ENCODE data around the gene MRPL22. TPM values are rescaled to one million over a fixed set of nuclear protein-coding genes. Genes with fewer than 3 reads are reported as not detected.
A peak's percentile ranks its signal among the peaks of the same experiment; 100 is the strongest.

MRPL22 gene
- total RNA-seq, 1 experiment from 2014 or later: 68.3 TPM

DNA sequence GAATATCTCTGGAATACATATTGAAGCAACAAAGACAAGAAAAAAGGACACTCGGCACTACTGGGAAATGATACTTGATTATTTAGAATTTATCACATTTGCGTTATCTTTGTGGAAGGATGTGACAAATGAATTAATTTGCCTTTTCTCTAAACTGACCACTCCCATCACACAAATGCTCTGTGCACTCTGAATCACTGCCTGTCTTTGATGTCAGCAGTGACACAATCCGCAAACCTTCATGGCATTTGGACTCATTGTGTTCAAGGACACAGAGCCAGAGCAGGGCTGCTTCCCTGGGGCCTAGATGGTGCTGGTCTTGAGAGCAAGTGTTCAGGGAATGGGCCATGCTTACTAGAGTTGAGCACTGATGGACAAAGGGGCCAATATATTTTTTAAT lies 67.8 kb downstream of the MRPL22 start:
- ChIA-PET CTCF (no interaction called here), POLR2A (no interaction called here), RAD21 (ENCODE audit: low non-redundant PET in 1 of 2, low total read pairs in 2 of 2, uncharacterized antibody in 2 of 2, unreplicated experiment in 2 of 2) (no interaction called here)
- BruUV-seq (replicated peaks): no TSS peak
- Histone ChIP-seq H3K9me2 (ENCODE audit: insufficient read depth) (no peaks in the 10 kb centered on the region), H3K4me1 (ENCODE audit: control insufficient read depth in 1 of 2, insufficient read depth in 2 of 2, low read length in 2 of 2) (peaks cover 0 to 10% of the 10 kb centered on the region in 2 experiments; a peak in 2 of 4 replicates), H4K20me1 (ENCODE audit: insufficient read depth) (no peaks in the 10 kb centered on the region), H3K9ac (ENCODE audit: low read length) (no peak overlapping the region), H3K27ac (ENCODE audit: low read depth, low read length) (no peak overlapping the region), H3K36me3 (ENCODE audit: control insufficient read depth in 1 of 2, insufficient read depth in 2 of 2, low read length in 2 of 2) (no peaks in the 10 kb centered on the region), H3K9me3 (ENCODE audit: control insufficient read depth in 1 of 2, insufficient read depth in 1 of 2, low read depth in 1 of 2, low read length in 2 of 2) (no peaks in the 10 kb centered on the region), H3K79me2 (ENCODE audit: insufficient read depth, low read length) (no peaks in the 10 kb centered on the region), H3K4me3 (replicated peaks in 1 of 2; ENCODE audit: low read depth in 1 of 2, low read length in 2 of 2) (no peak overlapping the region), H3K27me3 (ENCODE audit: insufficient read depth, low read length) (peaks cover 5% of the 10 kb centered on the region; the same call in 1 of the 2 replicates), H3K4me2 (ENCODE audit: low read length) (peak overlapping the region; percentile 23), H2AFZ (ENCODE audit: low read depth, low read length, poor library complexity, severe bottlenecking) (no peak overlapping the region)
- intact Hi-C loops (cut with micrococcal nuclease): no loop called here
- DNase-seq (ENCODE audit: low read depth, low spot score) (peak; percentile 12), ATAC-seq (peak; percentile 57; the same call in 1 of the 2 replicates)
- TF ChIP-seq EGR1 (IDR thresholded peaks at IDR 0.05; ENCODE audit: low read depth): no peak
- peak; percentile 23; the same call in 1 of the 2 replicates for TF ChIP-seq JUND (IDR thresholded peaks at IDR 0.05)
- no peak for TF ChIP-seq ZFX (IDR thresholded peaks at IDR 0.05)
- TF ChIP-seq, protein P1, sequence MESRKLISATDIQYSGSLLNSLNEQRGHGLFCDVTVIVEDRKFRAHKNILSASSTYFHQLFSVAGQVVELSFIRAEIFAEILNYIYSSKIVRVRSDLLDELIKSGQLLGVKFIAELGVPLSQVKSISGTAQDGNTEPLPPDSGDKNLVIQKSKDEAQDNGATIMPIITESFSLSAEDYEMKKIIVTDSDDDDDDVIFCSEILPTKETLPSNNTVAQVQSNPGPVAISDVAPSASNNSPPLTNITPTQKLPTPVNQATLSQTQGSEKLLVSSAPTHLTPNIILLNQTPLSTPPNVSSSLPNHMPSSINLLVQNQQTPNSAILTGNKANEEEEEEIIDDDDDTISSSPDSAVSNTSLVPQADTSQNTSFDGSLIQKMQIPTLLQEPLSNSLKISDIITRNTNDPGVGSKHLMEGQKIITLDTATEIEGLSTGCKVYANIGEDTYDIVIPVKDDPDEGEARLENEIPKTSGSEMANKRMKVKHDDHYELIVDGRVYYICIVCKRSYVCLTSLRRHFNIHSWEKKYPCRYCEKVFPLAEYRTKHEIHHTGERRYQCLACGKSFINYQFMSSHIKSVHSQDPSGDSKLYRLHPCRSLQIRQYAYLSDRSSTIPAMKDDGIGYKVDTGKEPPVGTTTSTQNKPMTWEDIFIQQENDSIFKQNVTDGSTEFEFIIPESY (IDR thresholded peaks at IDR 0.05; ENCODE audit: extremely low read depth, insufficient replicate concordance, low read length): no peak
- TF ChIP-seq, protein P2, sequence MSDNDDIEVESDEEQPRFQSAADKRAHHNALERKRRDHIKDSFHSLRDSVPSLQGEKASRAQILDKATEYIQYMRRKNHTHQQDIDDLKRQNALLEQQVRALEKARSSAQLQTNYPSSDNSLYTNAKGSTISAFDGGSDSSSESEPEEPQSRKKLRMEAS (IDR thresholded peaks at IDR 0.05): no peak
- TF ChIP-seq SIN3A (IDR thresholded peaks at IDR 0.05; ENCODE audit: low read depth): no peak
- no peak for TF ChIP-seq YY1 (IDR thresholded peaks at IDR 0.05; ENCODE audit: extremely low read depth, insufficient replicate concordance, low read depth, low read length)
- TF ChIP-seq SRF (IDR thresholded peaks at IDR 0.05; ENCODE audit: low read depth): no peak
- TF ChIP-seq SP1 (IDR thresholded peaks at IDR 0.05; ENCODE audit: low read depth): peak; percentile 23; the same call in 1 of the 2 replicates
- no peak for TF ChIP-seq EZH2 (IDR thresholded peaks at IDR 0.05)
- no peak for TF ChIP-seq CBX3 (IDR thresholded peaks at IDR 0.05; ENCODE audit: low read depth)
- TF ChIP-seq RAD21 (IDR thresholded peaks at IDR 0.05; ENCODE audit: low read depth): no peak
- TF ChIP-seq POLR2AphosphoS5 (IDR thresholded peaks at IDR 0.05; ENCODE audit: low read depth, low read length): no peak
- TF ChIP-seq POLR2A (IDR thresholded peaks at IDR 0.05; ENCODE audit: borderline replicate concordance, extremely low read depth, insufficient read depth, insufficient read length): no peak
- TF ChIP-seq, protein P3, sequence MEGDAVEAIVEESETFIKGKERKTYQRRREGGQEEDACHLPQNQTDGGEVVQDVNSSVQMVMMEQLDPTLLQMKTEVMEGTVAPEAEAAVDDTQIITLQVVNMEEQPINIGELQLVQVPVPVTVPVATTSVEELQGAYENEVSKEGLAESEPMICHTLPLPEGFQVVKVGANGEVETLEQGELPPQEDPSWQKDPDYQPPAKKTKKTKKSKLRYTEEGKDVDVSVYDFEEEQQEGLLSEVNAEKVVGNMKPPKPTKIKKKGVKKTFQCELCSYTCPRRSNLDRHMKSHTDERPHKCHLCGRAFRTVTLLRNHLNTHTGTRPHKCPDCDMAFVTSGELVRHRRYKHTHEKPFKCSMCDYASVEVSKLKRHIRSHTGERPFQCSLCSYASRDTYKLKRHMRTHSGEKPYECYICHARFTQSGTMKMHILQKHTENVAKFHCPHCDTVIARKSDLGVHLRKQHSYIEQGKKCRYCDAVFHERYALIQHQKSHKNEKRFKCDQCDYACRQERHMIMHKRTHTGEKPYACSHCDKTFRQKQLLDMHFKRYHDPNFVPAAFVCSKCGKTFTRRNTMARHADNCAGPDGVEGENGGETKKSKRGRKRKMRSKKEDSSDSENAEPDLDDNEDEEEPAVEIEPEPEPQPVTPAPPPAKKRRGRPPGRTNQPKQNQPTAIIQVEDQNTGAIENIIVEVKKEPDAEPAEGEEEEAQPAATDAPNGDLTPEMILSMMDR (IDR thresholded peaks at IDR 0.05 in 2 of 3, conservative IDR thresholded peaks at IDR 0.05 in 1 of 3; ENCODE audit: borderline replicate concordance in 1 of 3, insufficient read depth in 1 of 3, low read depth in 2 of 3, low read length in 2 of 3): no peak
- peak; percentile 84 for TF ChIP-seq TCF7L2 (IDR thresholded peaks at IDR 0.05; ENCODE audit: borderline replicate concordance, extremely low read depth, insufficient read depth, insufficient read length)
